Endodermal cell (in vitro differentiated cells): ENCODE measurements around the gene ZSWIM4. TPM values are rescaled to one million over a fixed set of nuclear protein-coding genes. Genes with fewer than 3 reads are reported as not detected.

ENCODE experiments used
- DNase-seq: peaks from one replicate; pipeline ENCODE4 v3.0.0-alpha.2; 2017
- H3K27ac ChIP-seq: 2 replicates; pipeline ENCODE4 v1.5.1; 2013; ENCODE audit warnings: mild to moderate bottlenecking, low read depth, low read length, moderate library complexity
- H3K27me3 ChIP-seq: 2 replicates; pipeline ENCODE4 v1.6.1; 2013; ENCODE audit warnings: mild to moderate bottlenecking, low read length, moderate library complexity; ENCODE audit not compliant: insufficient read depth, control insufficient read depth, poor library complexity, severe bottlenecking
- H3K36me3 ChIP-seq: 2 replicates; pipeline ENCODE4 v1.7.0; 2013; ENCODE audit warnings: mild to moderate bottlenecking, low read length, moderate library complexity; ENCODE audit not compliant: control insufficient read depth, insufficient read depth
- H3K4me1 ChIP-seq: one replicate; pipeline ENCODE4 v1.7.0; 2013; ENCODE audit warnings: low read length; ENCODE audit not compliant: control insufficient read depth, insufficient read depth
- H3K4me3 ChIP-seq: 2 replicates; pipeline ENCODE4 v1.5.1; 2013; ENCODE audit warnings: mild to moderate bottlenecking, low read length, moderate library complexity
- H3K9ac ChIP-seq: 2 replicates; pipeline ENCODE4 v1.6.1; 2013; ENCODE audit warnings: mild to moderate bottlenecking, low read length, moderate library complexity; ENCODE audit not compliant: poor library complexity, severe bottlenecking; ENCODE audit errors: extremely low read depth
- H3K9me3 ChIP-seq: 2 replicates; pipeline ENCODE4 v1.6.1; 2013; ENCODE audit warnings: mild to moderate bottlenecking, low read length, moderate library complexity; ENCODE audit not compliant: control insufficient read depth
- H3K27ac Mint-ChIP-seq: 2 replicates; pipeline ENCODE4 v1.8.0; 2020; ENCODE audit warnings: mixed read lengths
- H3K27me3 Mint-ChIP-seq: 2 replicates; pipeline ENCODE4 v1.8.0; 2021; ENCODE audit warnings: mild to moderate bottlenecking, mixed read lengths; ENCODE audit not compliant: insufficient read depth
- H3K36me3 Mint-ChIP-seq: 2 replicates; pipeline ENCODE4 v1.8.0; 2020; ENCODE audit warnings: low read depth, mixed read lengths
- H3K4me1 Mint-ChIP-seq: 2 replicates; pipeline ENCODE4 v1.8.0; 2020; ENCODE audit warnings: mixed read lengths
- H3K4me3 Mint-ChIP-seq: 2 replicates; pipeline ENCODE4 v1.8.0; 2020; ENCODE audit warnings: mild to moderate bottlenecking, moderate library complexity, mixed read lengths
- H3K9me3 Mint-ChIP-seq: 2 replicates; pipeline ENCODE4 v1.8.0; 2020; ENCODE audit warnings: mild to moderate bottlenecking, mixed read lengths
- WGBS, 2 experiments: methylation state at CpG; one replicate each; pipeline versions ENCODE4 v1.1.5 to v1.1.7; 2013; ENCODE audit warnings: missing lambda C conversion rate in 2 of 2, mixed read lengths in 1 of 2; ENCODE audit not compliant: insufficient coverage in 1 of 2, insufficient read length in 1 of 2; 5-methylcytosine and 5-hydroxymethylcytosine counted together
- total RNA-seq, 2 donors: library from RNA; stranded (reverse); fragmentation: NEBNext Ultra II Directional in 1 of 2; extraction: Animal tissue kit (Norgen Biotek cat#: 25700) in 1 of 2; gene quantifications; 2 replicates in 1 of 2; 3 replicates in 1 of 2; pipeline ENCODE4 v1.2.1, GENCODE V29; 2021
- TF ChIP-seq, protein P1 (sequence below): fragments of 200-600 bp; sonication (generic); conservative IDR thresholded peaks from 2 replicates; pipeline ENCODE4 v1.5.0; 2021; ENCODE audit warnings: antibody characterized with exemption, mild to moderate bottlenecking

ZSWIM4 gene
- total RNA-seq, 2 donors from 2014 or later, result 30.0 to 41.9 TPM

DNA sequence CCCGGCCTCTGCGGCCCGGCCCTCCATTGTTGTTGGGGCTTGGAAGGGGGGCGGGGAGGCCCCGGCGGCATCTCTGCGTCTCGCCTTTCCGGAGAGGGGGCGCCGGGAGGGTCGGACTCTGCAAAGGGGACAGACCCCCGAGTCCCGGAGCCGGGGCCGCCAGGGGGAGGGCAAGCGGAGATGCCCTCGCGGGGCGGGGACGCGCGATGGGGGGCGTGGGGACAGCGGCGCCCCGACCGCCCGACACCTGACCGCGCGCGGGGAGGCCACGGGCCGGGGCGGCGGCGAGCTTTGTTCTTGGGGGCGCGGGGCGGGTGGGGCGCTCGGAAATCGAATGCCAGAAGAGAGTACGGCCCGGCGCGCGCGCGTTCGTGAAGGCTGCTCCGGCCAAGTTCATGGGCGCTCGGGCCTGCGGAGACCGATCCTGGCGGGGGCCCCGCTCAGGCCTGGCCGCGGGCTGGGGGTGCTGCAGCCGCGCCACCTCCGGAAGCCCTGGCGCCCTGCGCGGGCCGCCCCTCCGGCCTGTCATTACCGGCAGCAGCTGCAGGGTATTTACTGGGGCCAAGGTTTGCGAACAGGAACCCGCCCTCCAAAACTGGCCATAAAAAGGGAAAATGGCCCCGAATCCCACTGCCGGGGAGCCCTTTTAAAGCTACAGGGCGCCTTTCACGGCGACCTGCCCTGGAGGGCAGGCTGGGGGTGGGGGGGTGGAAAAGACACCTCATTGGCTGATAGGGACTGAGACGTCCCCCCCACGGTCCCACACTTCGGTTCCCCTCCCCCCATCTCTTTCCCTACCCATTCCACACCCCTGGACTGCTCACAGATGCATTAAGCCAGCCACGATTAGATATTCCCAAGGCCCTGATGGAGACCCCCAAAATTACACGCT, 70.6 kb downstream of the ZSWIM4 start:
- no peaks in the 10 kb centered on the region for H3K9me3 Mint-ChIP-seq
- peak overlapping the region; percentile 40 for H3K4me3 ChIP-seq
- no peaks in the 10 kb centered on the region for H3K9me3 ChIP-seq
- H3K27ac ChIP-seq, result peak overlapping the region; percentile 44
- TF ChIP-seq, protein P1, sequence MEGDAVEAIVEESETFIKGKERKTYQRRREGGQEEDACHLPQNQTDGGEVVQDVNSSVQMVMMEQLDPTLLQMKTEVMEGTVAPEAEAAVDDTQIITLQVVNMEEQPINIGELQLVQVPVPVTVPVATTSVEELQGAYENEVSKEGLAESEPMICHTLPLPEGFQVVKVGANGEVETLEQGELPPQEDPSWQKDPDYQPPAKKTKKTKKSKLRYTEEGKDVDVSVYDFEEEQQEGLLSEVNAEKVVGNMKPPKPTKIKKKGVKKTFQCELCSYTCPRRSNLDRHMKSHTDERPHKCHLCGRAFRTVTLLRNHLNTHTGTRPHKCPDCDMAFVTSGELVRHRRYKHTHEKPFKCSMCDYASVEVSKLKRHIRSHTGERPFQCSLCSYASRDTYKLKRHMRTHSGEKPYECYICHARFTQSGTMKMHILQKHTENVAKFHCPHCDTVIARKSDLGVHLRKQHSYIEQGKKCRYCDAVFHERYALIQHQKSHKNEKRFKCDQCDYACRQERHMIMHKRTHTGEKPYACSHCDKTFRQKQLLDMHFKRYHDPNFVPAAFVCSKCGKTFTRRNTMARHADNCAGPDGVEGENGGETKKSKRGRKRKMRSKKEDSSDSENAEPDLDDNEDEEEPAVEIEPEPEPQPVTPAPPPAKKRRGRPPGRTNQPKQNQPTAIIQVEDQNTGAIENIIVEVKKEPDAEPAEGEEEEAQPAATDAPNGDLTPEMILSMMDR, result peak; percentile 24
- no peak overlapping the region for H3K9ac ChIP-seq
- peaks cover 49% of the 10 kb centered on the region for H3K27me3 ChIP-seq
- H3K4me1 Mint-ChIP-seq, result peaks cover 10% of the 10 kb centered on the region
- H3K36me3 ChIP-seq, result no peaks in the 10 kb centered on the region
- H3K36me3 Mint-ChIP-seq, result no peaks in the 10 kb centered on the region
- WGBS, 2 experiments, result 5 to 18% methylated on average over 13 to 82 of the region's 82 CpGs
- no peak overlapping the region for H3K27ac Mint-ChIP-seq
- peaks cover 58% of the 10 kb centered on the region for H3K27me3 Mint-ChIP-seq
- H3K4me3 Mint-ChIP-seq, result peak overlapping the region; percentile 48
- H3K4me1 ChIP-seq, result no peaks in the 10 kb centered on the region
- DNase-seq, result no peak

DNA sequence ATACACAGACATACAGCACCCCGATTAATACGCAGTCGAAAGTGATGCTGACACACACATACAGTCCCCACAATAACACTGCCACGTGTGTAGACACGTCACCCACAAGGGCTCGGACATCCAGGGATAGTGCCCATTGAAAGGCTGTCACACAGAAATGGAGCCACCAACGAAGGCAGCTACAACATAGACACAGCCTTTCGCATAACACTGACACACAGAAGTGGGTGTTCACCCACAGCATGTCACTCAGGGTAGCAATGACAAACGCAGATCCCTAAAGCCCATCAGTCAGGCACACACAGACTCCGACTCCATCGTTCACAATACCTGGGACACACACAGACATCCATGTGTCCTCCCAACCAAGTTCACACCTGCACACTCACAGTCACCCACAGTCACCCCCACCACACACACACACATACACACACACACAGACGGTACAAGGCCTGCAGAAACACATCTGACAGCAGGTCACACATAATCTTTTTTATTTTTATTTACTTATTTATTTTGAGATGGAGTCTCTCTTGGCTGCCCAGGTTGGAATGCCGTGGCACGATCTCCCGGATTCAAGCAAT, 71.3 kb downstream of the ZSWIM4 start:
- Histone ChIP-seq H3K36me3 (no peaks in the 10 kb centered on the region), H3K27ac (no peak overlapping the region), H3K4me1 (no peaks in the 10 kb centered on the region), H3K9ac (no peak overlapping the region), H3K27me3 (peaks cover 49% of the 10 kb centered on the region), H3K4me3 (peak overlapping the region; percentile 40), H3K9me3 (no peaks in the 10 kb centered on the region)
- H3K27me3 Mint-ChIP-seq, result peaks cover 66% of the 10 kb centered on the region
- H3K4me1 Mint-ChIP-seq, result peaks cover 9% of the 10 kb centered on the region
- DNase-seq, result no peak
- H3K4me3 Mint-ChIP-seq, result peak overlapping the region; percentile 48
- TF ChIP-seq, protein P1, result no peak
- H3K36me3 Mint-ChIP-seq, result no peaks in the 10 kb centered on the region
- WGBS, 2 experiments, result 80 to 83% methylated on average over 11 to 15 of the region's 15 CpGs
- H3K27ac Mint-ChIP-seq, result no peak overlapping the region
- H3K9me3 Mint-ChIP-seq, result no peaks in the 10 kb centered on the region

DNA sequence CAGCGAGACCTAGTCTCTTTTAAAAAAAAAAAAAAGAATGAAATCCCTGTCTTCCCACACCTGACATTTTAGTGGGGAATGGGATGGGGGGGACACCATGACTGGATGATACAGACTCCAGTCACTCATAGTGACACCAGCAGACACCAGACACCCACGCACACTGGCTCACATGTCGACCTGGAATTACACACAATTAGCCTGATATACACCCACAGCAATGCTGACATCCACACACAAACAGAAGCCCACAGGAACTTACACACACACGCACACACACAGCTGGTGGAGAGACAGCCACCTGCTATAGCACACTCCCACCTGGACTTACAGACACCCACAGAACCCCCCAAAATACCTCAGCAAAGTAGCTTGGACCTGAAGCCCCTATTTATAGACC, 73.4 kb downstream of the ZSWIM4 start:
- 81% methylated on average over 3 of the region's 4 CpGs; no CpG with 5 or more reads in 1 of the 2 experiments for WGBS, 2 experiments
- Mint-ChIP-seq H3K27me3 (peaks cover 77% of the 10 kb centered on the region), H3K4me1 (peaks cover 5% of the 10 kb centered on the region), H3K36me3 (no peaks in the 10 kb centered on the region), H3K4me3 (no peak overlapping the region), H3K9me3 (no peaks in the 10 kb centered on the region), H3K27ac (no peak overlapping the region)
- DNase-seq, result no peak
- Histone ChIP-seq H3K4me3 (no peak overlapping the region), H3K4me1 (no peaks in the 10 kb centered on the region), H3K9me3 (no peaks in the 10 kb centered on the region), H3K36me3 (no peaks in the 10 kb centered on the region), H3K9ac (no peak overlapping the region), H3K27ac (no peak overlapping the region), H3K27me3 (peaks cover 58% of the 10 kb centered on the region)
- TF ChIP-seq, protein P1, result no peak
